Left ventricle myocardium inferior (tissue), 1 donor: ENCODE data around the gene MYO18A. TPM values are rescaled to one million over a fixed set of nuclear protein-coding genes. Genes with fewer than 3 reads are reported as not detected.

ENCODE experiments used
- DNase-seq: peaks from one replicate; pipeline ENCODE4 v3.0.0-alpha.2; 2020
- H3K27ac ChIP-seq: fragments of 200-600 bp; replicated peaks from 2 replicates; pipeline ENCODE4 v1.8.0; 2021
- H3K27me3 ChIP-seq: fragments of 200-600 bp; 2 replicates; pipeline ENCODE4 v1.8.0; 2021; ENCODE audit warnings: low read depth
- H3K36me3 ChIP-seq: fragments of 200-600 bp; 2 replicates; pipeline ENCODE4 v1.8.0; 2021
- H3K4me1 ChIP-seq: fragments of 200-600 bp; 2 replicates; pipeline ENCODE4 v1.8.0; 2021
- H3K4me3 ChIP-seq: fragments of 200-600 bp; 2 replicates; pipeline ENCODE4 v1.8.0; 2021; ENCODE audit warnings: mild to moderate bottlenecking, moderate library complexity
- H3K9me3 ChIP-seq: fragments of 200-600 bp; replicated peaks from 2 replicates; pipeline ENCODE4 v1.8.0; 2021
- CTCF ChIP-seq: fragments of 200-600 bp; IDR thresholded peaks from 2 replicates; pipeline ENCODE4 v1.8.0; 2021; ENCODE audit warnings: antibody characterized with exemption, mild to moderate bottlenecking, borderline replicate concordance
- intact Hi-C: fragments of 100-400 bp; cut with micrococcal nuclease; formaldehyde crosslinking; loops from one replicate; pipeline ENCODE4 v1.11.0; 2022
- total RNA-seq: library from RNA; stranded (reverse); fragmentation: NEBNext Ultra II Directional; extraction: Animal tissue kit (Norgen Biotek cat#: 25700); gene quantifications from one replicate; pipeline ENCODE4 v1.2.1, GENCODE V29; 2021
- donor health status: DM: no; HTN: yes; CAD: no; lungs with severe emphysema.

MYO18A gene
- total RNA-seq, 1 donor from 2014 or later: 397 TPM

GRCh38 chr17:29197516-29198272 is 17.5 kb upstream of the MYO18A start:
- H3K27me3 ChIP-seq: no peaks in the 10 kb centered on the region
- no peaks in the 10 kb centered on the region for H3K36me3 ChIP-seq
- DNase-seq: no peak
- H3K9me3 ChIP-seq: no peaks in the 10 kb centered on the region
- no peak for TF ChIP-seq CTCF
- H3K4me3 ChIP-seq: no peak overlapping the region
- intact Hi-C loops: no loop called here
- H3K4me1 ChIP-seq: no peaks in the 10 kb centered on the region
- H3K27ac ChIP-seq: no peak overlapping the region

GRCh38 chr17:29196769-29197515 is 16.7 kb upstream of the MYO18A start:
- H3K4me3 ChIP-seq: no peak overlapping the region
- no peak for TF ChIP-seq CTCF

GRCh38 chr17:29195465-29196081 is 15.4 kb upstream of the MYO18A start:
- Histone ChIP-seq H3K27ac (no peak overlapping the region), H3K4me3 (no peak overlapping the region), H3K4me1 (no peaks in the 10 kb centered on the region), H3K9me3 (no peaks in the 10 kb centered on the region), H3K27me3 (no peaks in the 10 kb centered on the region), H3K36me3 (no peaks in the 10 kb centered on the region)
- DNase-seq: no peak
- intact Hi-C loops: no loop called here
- TF ChIP-seq CTCF: no peak

More at GRCh38 chr17:29196769-29197515, 16.7 kb upstream of the MYO18A start:
- Histone ChIP-seq H3K27me3 (no peaks in the 10 kb centered on the region), H3K36me3 (no peaks in the 10 kb centered on the region), H3K27ac (no peak overlapping the region), H3K9me3 (no peaks in the 10 kb centered on the region), H3K4me1 (no peaks in the 10 kb centered on the region)
- DNase-seq: no peak
- intact Hi-C loops: no loop called here

- H3K36me3 ChIP-seq: no peaks in the 10 kb centered on the region
- H3K4me3 ChIP-seq: no peak overlapping the region
- no peak for DNase-seq
- intact Hi-C loops: no loop called here
- H3K9me3 ChIP-seq: no peaks in the 10 kb centered on the region
- H3K27me3 ChIP-seq: no peaks in the 10 kb centered on the region
- no peak overlapping the region for H3K27ac ChIP-seq
- no peak for TF ChIP-seq CTCF
- no peaks in the 10 kb centered on the region for H3K4me1 ChIP-seq
Observed at GRCh38 chr17:29194669-29195068, 14.5 kb upstream of the MYO18A start.

- no peaks in the 10 kb centered on the region for H3K27me3 ChIP-seq
- TF ChIP-seq CTCF: no peak
- no peaks in the 10 kb centered on the region for H3K36me3 ChIP-seq
- DNase-seq: no peak
- H3K4me3 ChIP-seq: no peak overlapping the region
- no peak overlapping the region for H3K27ac ChIP-seq
- intact Hi-C loops: no loop called here
- no peaks in the 10 kb centered on the region for H3K4me1 ChIP-seq
- no peaks in the 10 kb centered on the region for H3K9me3 ChIP-seq
Observed at GRCh38 chr17:29193146-29193545, 12.9 kb upstream of the MYO18A start.
